Activated CD8-positive, alpha-beta memory T cell treated with anti-CD3 and anti-CD28 coated beads for 4 hours (primary cell): ENCODE measurements around the gene MLLT1.

ENCODE experiments used
- DNase-seq, 2 donors: peaks; one replicate each; pipeline ENCODE4 v3.0.0-alpha.2; 2020; ENCODE audit warnings: low read depth in 2 of 2

MLLT1 gene

GRCh38 chr19:6235031-6235951 lies 44.5 kb downstream of the MLLT1 start:
- DNase-seq, result no peak

DNA sequence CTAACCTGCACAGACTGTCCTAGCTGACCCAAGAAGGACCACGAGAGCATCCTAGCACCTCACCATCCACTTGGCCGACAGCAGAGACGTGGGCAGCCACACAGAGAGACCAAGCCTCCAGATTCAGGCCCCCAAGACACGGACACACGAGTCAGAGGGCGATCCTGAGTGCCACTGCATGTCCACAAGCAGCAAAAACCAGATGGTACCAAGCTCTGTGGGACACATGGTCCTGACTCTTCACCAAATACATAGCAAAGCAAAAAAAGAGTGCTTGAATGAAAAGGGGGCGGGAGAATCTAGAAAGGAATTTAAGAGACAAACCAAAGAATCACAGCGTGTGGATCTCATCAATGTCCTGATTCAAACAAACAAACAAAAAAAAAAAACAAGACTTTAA lies 45.2 kb downstream of the MLLT1 start:
- no peak for DNase-seq

- DNase-seq, result no peak
Measured at GRCh38 chr19:6233827-6234511, 45.8 kb downstream of the MLLT1 start.

- no peak for DNase-seq
Measured at GRCh38 chr19:6233056-6233826, 46.5 kb downstream of the MLLT1 start.

- no peak for DNase-seq
Measured at GRCh38 chr19:6232601-6233055, 47.1 kb downstream of the MLLT1 start.

- DNase-seq, result no peak
Measured at GRCh38 chr19:6230991-6231448, 48.8 kb downstream of the MLLT1 start.

- no peak for DNase-seq
Measured at GRCh38 chr19:6229951-6230712, 49.6 kb downstream of the MLLT1 start.

DNA sequence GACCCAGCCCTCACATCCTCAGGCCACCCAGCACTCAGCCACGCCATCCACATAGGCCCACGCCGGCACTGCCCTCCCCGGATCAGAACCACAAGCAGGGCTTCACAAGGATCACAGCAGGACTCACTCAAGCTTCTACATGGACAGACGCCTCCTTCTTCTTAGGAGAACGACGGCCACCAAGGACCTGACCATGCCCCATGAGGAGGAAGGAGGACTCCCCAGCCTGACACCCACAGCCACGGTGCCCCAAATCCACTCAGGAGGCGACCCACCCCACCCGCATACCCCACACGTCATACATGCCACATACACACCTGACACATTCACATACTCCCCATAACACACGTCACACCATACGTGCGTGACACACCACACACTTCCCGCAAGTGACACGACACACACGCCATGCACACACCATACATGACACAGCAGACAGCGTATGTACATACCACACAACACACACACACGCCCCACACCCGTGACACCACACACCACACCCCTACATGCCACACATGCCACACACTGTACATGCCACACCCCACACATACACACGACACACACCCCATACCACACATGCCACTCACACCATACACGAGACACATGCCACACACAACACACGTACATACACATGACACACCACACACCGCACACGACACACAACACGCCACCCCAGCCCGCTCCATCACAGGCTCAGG lies 50.4 kb downstream of the MLLT1 start:
- no peak for DNase-seq

DNA sequence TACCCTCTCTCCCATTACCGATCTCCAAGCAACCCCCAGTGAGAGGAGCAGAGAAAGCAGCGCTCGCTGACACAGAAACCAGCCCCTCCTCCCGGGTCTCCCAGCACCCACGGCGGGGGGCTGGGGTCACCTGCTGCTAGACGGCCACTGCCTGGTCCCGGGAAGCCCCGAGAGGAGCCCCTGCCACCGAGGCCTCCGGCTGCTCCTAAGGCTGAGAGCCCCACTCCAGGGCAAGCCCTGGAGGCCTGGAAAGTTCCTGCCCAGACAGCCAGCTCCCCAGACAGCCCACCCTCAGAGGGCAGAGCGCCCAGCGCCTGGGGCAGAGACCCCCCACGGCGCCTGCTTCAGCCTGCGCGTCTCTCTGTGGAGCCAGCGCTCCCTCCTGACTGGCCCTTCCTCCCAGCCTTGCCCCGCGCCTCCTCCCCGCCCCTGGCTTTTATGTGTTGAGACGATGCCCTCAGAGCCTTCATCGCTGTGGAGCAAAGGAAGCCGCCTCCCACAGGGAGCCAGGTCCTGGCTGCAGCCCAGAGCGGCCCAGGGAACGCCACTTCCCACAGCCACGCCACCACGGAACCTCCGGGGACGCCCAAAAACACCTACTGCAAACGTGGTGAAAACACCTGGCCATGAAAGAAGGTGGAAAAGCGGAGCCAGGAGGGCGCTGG lies 51.1 kb downstream of the MLLT1 start:
- DNase-seq, result no peak

DNA sequence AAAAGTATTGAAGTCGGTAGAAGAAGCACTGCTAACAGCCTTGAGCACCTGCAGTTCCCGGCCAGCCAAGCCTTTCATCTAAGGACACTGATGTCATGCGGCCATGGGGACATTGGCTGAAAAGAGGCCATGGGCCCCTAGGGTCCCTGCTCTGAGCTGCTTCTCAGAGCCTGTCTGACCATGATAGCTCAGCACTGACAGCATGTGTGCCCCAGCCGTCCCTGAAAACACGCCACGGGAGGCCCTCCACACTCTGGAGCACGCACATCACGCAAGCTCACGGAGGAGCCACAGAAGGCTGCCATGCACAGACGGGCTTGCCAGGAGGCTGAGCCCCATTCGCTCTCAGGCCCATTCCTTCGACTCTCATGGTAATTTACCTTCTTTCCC lies 51.8 kb downstream of the MLLT1 start:
- DNase-seq, result no peak

DNA sequence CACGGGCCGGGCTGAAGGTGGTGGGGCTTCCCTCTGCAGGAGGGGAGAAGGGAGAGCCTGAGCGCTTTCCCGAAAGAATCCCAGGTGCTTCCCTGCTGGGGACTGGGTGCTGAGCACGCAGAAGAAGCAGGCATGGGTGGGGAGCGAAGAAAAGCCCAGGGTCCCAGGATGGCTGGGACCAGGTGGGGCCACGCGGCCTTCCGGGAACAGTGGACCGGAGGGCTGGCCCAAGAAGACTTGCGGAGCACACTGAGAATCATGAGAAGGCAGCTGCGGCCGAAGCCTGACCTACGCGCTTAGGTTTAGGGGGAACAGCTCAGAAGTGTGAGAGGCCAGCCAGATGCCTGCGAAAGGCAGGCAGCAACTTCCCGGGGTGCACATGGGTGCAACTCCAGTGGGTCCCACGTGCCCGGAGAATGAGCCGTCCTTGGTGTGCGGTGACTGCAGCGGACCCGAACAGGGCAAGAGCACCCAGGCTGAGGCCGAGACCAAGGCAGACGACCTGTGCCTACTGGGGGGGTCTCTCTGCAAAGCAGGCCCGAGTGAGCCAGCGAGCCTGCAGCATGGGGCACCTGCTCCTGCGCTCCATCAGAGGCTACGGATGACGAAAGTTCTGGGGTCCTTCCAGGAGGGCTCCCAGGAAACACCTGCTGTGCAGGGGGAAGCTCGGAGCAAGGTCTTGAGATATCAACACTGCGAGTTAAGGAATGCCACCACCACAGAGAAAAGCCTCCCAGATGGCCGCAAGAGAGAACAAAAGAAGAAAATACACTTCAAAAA lies 52.4 kb downstream of the MLLT1 start:
- no peak for DNase-seq

GRCh38 chr19:6226444-6227155 lies 53.2 kb downstream of the MLLT1 start:
- DNase-seq, result no peak

DNA sequence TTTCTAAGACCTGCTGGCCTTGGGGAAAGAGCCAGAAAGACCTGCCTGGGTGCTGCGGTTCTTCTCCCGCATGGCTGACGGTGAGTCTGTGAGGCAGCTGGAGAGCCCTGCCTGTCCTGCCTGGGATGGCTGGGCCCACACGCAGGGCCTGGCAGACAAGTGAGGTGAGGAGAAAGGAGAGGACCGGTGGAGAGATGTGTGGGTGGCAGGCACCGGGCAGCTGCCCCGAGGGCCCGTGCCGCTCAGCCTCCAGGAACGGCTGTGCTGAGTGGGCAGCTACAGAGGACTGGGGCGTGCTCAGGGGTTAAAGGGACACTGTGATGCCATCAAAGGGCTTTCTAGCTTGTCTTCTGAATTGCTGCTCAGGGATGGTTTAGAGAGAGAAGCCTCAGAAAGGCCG lies 53.8 kb downstream of the MLLT1 start:
- DNase-seq, result no peak

- no peak for DNase-seq
Measured at GRCh38 chr19:6225232-6225865, 54.4 kb downstream of the MLLT1 start.

DNA sequence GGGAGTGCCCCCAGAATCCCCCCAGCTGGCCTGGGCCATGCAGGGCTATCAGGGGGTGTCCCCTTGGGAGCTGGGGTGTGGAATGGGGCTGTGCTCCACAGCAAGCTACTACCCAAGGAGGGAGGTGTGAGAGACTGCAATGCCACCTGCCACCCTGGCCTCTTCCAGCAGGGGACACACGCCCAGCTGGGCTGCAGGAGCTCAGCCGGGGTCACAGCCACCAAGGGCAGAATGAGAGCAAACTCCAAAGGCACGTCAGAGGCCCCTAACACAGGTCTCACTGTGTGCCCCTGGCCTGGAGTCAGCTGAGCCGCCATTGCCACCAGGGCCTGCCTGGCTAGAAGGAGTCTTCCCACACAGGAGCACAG lies 55.5 kb downstream of the MLLT1 start:
- no peak for DNase-seq

DNA sequence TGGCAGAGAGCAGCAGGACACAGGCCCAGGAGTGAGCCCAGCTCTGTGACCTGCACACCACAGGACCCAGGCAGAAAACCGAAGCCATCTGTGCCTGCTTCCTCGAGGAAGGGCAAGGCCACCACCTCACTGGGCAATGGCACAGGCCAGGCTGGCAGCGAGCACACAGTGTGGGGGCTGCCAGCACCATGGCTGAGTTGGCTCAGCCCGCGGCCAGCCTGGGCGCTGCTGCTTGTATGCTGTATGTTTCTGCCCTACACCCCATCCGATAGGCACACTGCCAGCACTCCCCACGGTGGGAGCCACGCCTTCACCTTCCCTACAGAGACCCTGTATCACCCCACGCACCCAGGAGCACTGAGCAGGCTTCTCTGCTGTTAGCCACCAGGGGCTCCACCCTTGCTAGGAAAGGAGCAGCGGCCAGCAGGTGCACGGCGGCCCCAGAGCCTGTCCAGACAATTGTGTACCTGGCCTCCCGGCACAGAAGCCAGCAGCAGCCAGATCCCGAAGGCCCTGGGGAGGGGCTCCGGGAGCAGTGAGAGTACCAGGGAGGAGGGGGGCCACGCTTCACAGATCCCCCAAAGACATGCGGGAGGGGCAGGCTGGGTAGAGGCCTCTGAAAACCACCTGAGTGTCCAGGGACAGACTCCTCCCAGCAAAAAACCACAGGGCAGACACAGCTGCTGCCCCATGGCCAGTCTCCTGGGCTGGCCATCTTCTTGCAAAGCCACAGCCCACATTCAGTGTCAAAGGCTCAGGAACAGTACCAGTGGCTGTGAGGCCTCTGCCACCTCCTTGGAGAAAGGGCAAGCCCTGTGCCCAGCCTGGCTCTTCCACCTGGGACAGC lies 56.1 kb downstream of the MLLT1 start:
- no peak for DNase-seq

- DNase-seq, result no peak
Measured at GRCh38 chr19:6222884-6223283, 56.9 kb downstream of the MLLT1 start.
